Activated CD8-positive, alpha-beta memory T cell treated with anti-CD3 and anti-CD28 coated beads, Interleukin-2, amount 50 U/mL, for 24 hours (primary cell): ENCODE results near the gene LRP1B.

ENCODE experiments used
- DNase-seq: peaks from one replicate; pipeline ENCODE4 v3.0.0-alpha.2; 2020; ENCODE audit errors: extremely low read depth

Gene LRP1B

GRCh38 chr2:141589314-141589713 lies 541.5 kb downstream of the LRP1B start:
- DNase-seq, result no peak

- no peak for DNase-seq
Measured at GRCh38 chr2:141586985-141587384, 543.8 kb downstream of the LRP1B start.

- no peak for DNase-seq
Measured at GRCh38 chr2:141582213-141582612, 548.6 kb downstream of the LRP1B start.

GRCh38 chr2:141579071-141579470 lies 551.7 kb downstream of the LRP1B start:
- DNase-seq, result no peak

- no peak for DNase-seq
Measured at GRCh38 chr2:141570474-141571131, 560.2 kb downstream of the LRP1B start.

GRCh38 chr2:141569941-141570340 lies 560.9 kb downstream of the LRP1B start:
- no peak for DNase-seq

GRCh38 chr2:141565597-141565996 lies 565.2 kb downstream of the LRP1B start:
- DNase-seq, result no peak

GRCh38 chr2:141560723-141561122 lies 570.1 kb downstream of the LRP1B start:
- no peak for DNase-seq

- DNase-seq, result no peak
Measured at GRCh38 chr2:141557329-141558095, 573.3 kb downstream of the LRP1B start.

- no peak for DNase-seq
Measured at GRCh38 chr2:141555876-141556470, 574.8 kb downstream of the LRP1B start.

GRCh38 chr2:141554810-141555209 lies 576.0 kb downstream of the LRP1B start:
- DNase-seq, result no peak

- no peak for DNase-seq
Measured at GRCh38 chr2:141534666-141535362, 596.0 kb downstream of the LRP1B start.

- no peak for DNase-seq
Measured at GRCh38 chr2:141529659-141530058, 601.2 kb downstream of the LRP1B start.

- DNase-seq, result no peak
Measured at GRCh38 chr2:141528990-141529389, 601.8 kb downstream of the LRP1B start.

- no peak for DNase-seq
Measured at GRCh38 chr2:141526760-141527159, 604.1 kb downstream of the LRP1B start.

- DNase-seq, result no peak
Measured at GRCh38 chr2:141524777-141525176, 606.0 kb downstream of the LRP1B start.

GRCh38 chr2:141523199-141523598 lies 607.6 kb downstream of the LRP1B start:
- no peak for DNase-seq

- DNase-seq, result no peak
Measured at GRCh38 chr2:141522702-141523101, 608.1 kb downstream of the LRP1B start.

GRCh38 chr2:141522048-141522447 lies 608.8 kb downstream of the LRP1B start:
- DNase-seq, result no peak

- DNase-seq, result no peak
Measured at GRCh38 chr2:141519906-141520305, 610.9 kb downstream of the LRP1B start.

GRCh38 chr2:141517852-141518421 lies 612.9 kb downstream of the LRP1B start:
- DNase-seq, result no peak
